IMR-90 (cell line): ENCODE measurements around the gene TRAPPC2B. TPM values are rescaled to one million over a fixed set of nuclear protein-coding genes. Genes with fewer than 3 reads are reported as not detected.
A peak's percentile ranks its signal among the peaks of the same experiment; 100 is the strongest.

ENCODE experiments used
- ATAC-seq: fragments of 200-7000 bp; cut with Tn5 transposase; 2 replicates; pipeline ENCODE4 v1.9.1; 2020; ENCODE audit warnings: low read depth, mild to moderate bottlenecking, moderate library complexity
- BruUV-seq: library from RNA; stranded (reverse); fragments of 400-500 nt; replicated peaks from 2 replicates; lab custom pipeline; 2021; lab: Mats Ljungman, UMichigan
- CTCF ChIA-PET: fragments of 300-600 bp; formaldehyde crosslinking; extraction: SDS; loops from one replicate; lab custom pipeline; 2021; ENCODE audit warnings: antibody characterized with exemption; lab: Yijun Ruan, JAX
- POLR2A ChIA-PET: fragments of 300-600 bp; sonication (Branson Sonifier 250); formaldehyde crosslinking; loops from one replicate; lab custom pipeline; 2022; ENCODE audit warnings: antibody characterized with exemption; ENCODE audit not compliant: unreplicated experiment; lab: Charles Lee
- DNase-seq: peaks from one replicate; pipeline ENCODE4 v3.0.0; 2013
- H2AFZ ChIP-seq: replicated peaks from 2 replicates; pipeline ENCODE3; 2013; ENCODE audit warnings: low read length, mild to moderate bottlenecking; ENCODE audit not compliant: poor library complexity
- H2AK5ac ChIP-seq: 2 replicates; pipeline ENCODE4 v1.6.1; 2013; ENCODE audit warnings: low read depth, low read length, inconsistent platforms
- H2AK9ac ChIP-seq: replicated peaks from 2 replicates; pipeline ENCODE3; 2013; ENCODE audit warnings: mild to moderate bottlenecking, low read depth, low read length, moderate library complexity; ENCODE audit not compliant: poor library complexity
- H2BK120ac ChIP-seq: 2 replicates; pipeline ENCODE4 v1.6.1; 2013; ENCODE audit warnings: low read depth, low read length, inconsistent platforms
- H2BK15ac ChIP-seq: 3 replicates; pipeline ENCODE4 v1.6.1; 2013; ENCODE audit warnings: low read depth, low read length, inconsistent platforms
- H2BK20ac ChIP-seq: 2 replicates; pipeline ENCODE4 v1.6.1; 2013; ENCODE audit warnings: low read depth, mild to moderate bottlenecking, inconsistent platforms, low read length, moderate library complexity
- H2BK5ac ChIP-seq: 2 replicates; pipeline ENCODE4 v1.6.1; 2013; ENCODE audit warnings: mild to moderate bottlenecking, low read depth, low read length, inconsistent platforms; ENCODE audit not compliant: poor library complexity, severe bottlenecking
- H3K14ac ChIP-seq: replicated peaks from 2 replicates; pipeline ENCODE4 v1.6.1; 2013; ENCODE audit warnings: low read depth, low read length, inconsistent platforms
- H3K18ac ChIP-seq: 2 replicates; pipeline ENCODE4 v1.6.1; 2013; ENCODE audit warnings: low read depth, low read length, control low read depth
- H3K23ac ChIP-seq: 2 replicates; pipeline ENCODE4 v1.6.1; 2013; ENCODE audit warnings: low read depth, low read length, inconsistent platforms
- H3K27ac ChIP-seq: 2 replicates; pipeline ENCODE4 v1.5.1; 2013; ENCODE audit warnings: mild to moderate bottlenecking, control low read depth, low read length; ENCODE audit not compliant: insufficient read depth
- H3K27me3 ChIP-seq: 2 replicates; pipeline ENCODE4 v1.6.1; 2013; ENCODE audit warnings: low read length; ENCODE audit not compliant: control insufficient read depth, insufficient read depth
- H3K36me3 ChIP-seq: 2 replicates; pipeline ENCODE4 v1.6.1; 2013; ENCODE audit warnings: low read length, mixed read lengths; ENCODE audit not compliant: control insufficient read depth, insufficient read depth
- H3K4ac ChIP-seq: 2 replicates; pipeline ENCODE4 v1.6.1; 2013; ENCODE audit warnings: low read depth, low read length, inconsistent platforms
- H3K4me1 ChIP-seq: 2 replicates; pipeline ENCODE4 v1.6.1; 2013; ENCODE audit warnings: low read length, mixed read lengths; ENCODE audit not compliant: control insufficient read depth, insufficient read depth
- H3K4me2 ChIP-seq: 2 replicates; pipeline ENCODE4 v1.6.1; 2013; ENCODE audit warnings: low read depth, mild to moderate bottlenecking, control low read depth, low read length, moderate library complexity
- H3K4me3 ChIP-seq: 2 replicates; pipeline ENCODE4 v1.5.1; 2013; ENCODE audit warnings: low read depth, mild to moderate bottlenecking, control low read depth, low read length, moderate library complexity; ENCODE audit not compliant: insufficient read depth
- H3K56ac ChIP-seq: 2 replicates; pipeline ENCODE4 v1.6.1; 2013; ENCODE audit warnings: low read length, inconsistent platforms; ENCODE audit not compliant: insufficient read depth; ENCODE audit errors: extremely low read depth
- H3K79me1 ChIP-seq, 2 experiments: 2 replicates each; pipeline ENCODE4 v1.6.1; 2013; ENCODE audit warnings: low read length in 2 of 2, inconsistent platforms in 1 of 2, low read depth in 1 of 2
- H3K9ac ChIP-seq: 2 replicates; pipeline ENCODE4 v1.6.1; 2013; ENCODE audit warnings: low read depth, low read length, control low read depth
- H3K9me1 ChIP-seq: 2 replicates; pipeline ENCODE4 v1.6.1; 2013; ENCODE audit warnings: low read length, inconsistent platforms; ENCODE audit not compliant: insufficient read depth
- H3K9me3 ChIP-seq: 2 replicates; pipeline ENCODE4 v1.6.1; 2013; ENCODE audit warnings: low read length; ENCODE audit not compliant: control insufficient read depth, insufficient read depth
- H4K20me1 ChIP-seq: 2 replicates; pipeline ENCODE4 v1.6.1; 2013; ENCODE audit warnings: low read length, inconsistent platforms; ENCODE audit not compliant: insufficient read depth
- H4K5ac ChIP-seq: 2 replicates; pipeline ENCODE4 v1.6.1; 2013; ENCODE audit warnings: mild to moderate bottlenecking, low read depth, low read length, control low read depth
- H4K8ac ChIP-seq, 2 experiments: 2 replicates each; pipeline ENCODE4 v1.6.1; 2013; ENCODE audit warnings: low read depth in 2 of 2, low read length in 2 of 2, control low read depth in 1 of 2, inconsistent platforms in 1 of 2
- H4K91ac ChIP-seq: 2 replicates; pipeline ENCODE4 v1.6.1; 2013; ENCODE audit warnings: low read depth, low read length, inconsistent platforms; ENCODE audit not compliant: insufficient read depth
- BHLHE40 ChIP-seq: fragments of 150-350 bp; IDR thresholded peaks from 2 replicates; pipeline ENCODE4 v1.6.1; 2016; ENCODE audit warnings: mild to moderate bottlenecking, low read depth, low read length
- CTCF ChIP-seq: conservative IDR thresholded peaks from 2 replicates; pipeline ENCODE4 v1.5.1; 2012; ENCODE audit warnings: mild to moderate bottlenecking, low read depth, low read length, improper control_type of control experiment
- FOS ChIP-seq: fragments of 150-350 bp; IDR thresholded peaks from 2 replicates; pipeline ENCODE4 v1.6.1; 2016; ENCODE audit warnings: low read depth, low read length
- MAZ ChIP-seq: IDR thresholded peaks from 2 replicates; pipeline ENCODE4 v1.6.1; 2012; ENCODE audit warnings: low read depth, mild to moderate bottlenecking, low read length, improper control_type of control experiment, moderate library complexity, borderline replicate concordance
- NFE2L2 ChIP-seq: fragments of 150-350 bp; IDR thresholded peaks from 2 replicates; pipeline ENCODE4 v1.6.1; 2016; ENCODE audit warnings: low read depth, mild to moderate bottlenecking, low read length
- SMC3 ChIP-seq: fragments of 150-350 bp; IDR thresholded peaks from 2 replicates; pipeline ENCODE4 v1.6.1; 2016; ENCODE audit warnings: low read depth, mild to moderate bottlenecking, antibody characterized with exemption, low read length, moderate library complexity
- USF2 ChIP-seq: fragments of 150-350 bp; IDR thresholded peaks from 2 replicates; pipeline ENCODE4 v1.6.1; 2017; ENCODE audit warnings: mild to moderate bottlenecking, antibody characterized with exemption, low read length, low read depth
- WGBS, 2 experiments: methylation state at CpG; one replicate each; pipeline versions ENCODE4 v1.1.5 to v1.1.7; 2013; ENCODE audit warnings: missing lambda C conversion rate in 2 of 2; ENCODE audit not compliant: insufficient read length in 1 of 2; ENCODE audit errors: extremely low coverage in 2 of 2; 5-methylcytosine and 5-hydroxymethylcytosine counted together
- dilution Hi-C: fragments of 300-500 bp; cut with HindIII; formaldehyde crosslinking; loops from one replicate; pipeline ENCODE4 v1.14.3; 2018; ENCODE audit warnings: low sequenced_read_pairs; ENCODE audit not compliant: unreplicated experiment
- in situ Hi-C: fragments of 300-500 bp; cut with MboI; formaldehyde crosslinking; loops from 3 replicates; pipeline ENCODE4 v1.14.3; 2019; ENCODE audit warnings: low sequenced_read_pairs, inconsistent platforms, mixed read lengths
- intact Hi-C: fragments of 100-400 bp; cut with micrococcal nuclease; formaldehyde crosslinking; loops from 2 replicates; pipeline ENCODE4 v1.10.0; 2022
- polyA plus RNA-seq, 3 experiments: library from polyadenylated mRNA; depleted of rRNA; stranded (reverse); fragments of >200 nt; gene quantifications; 2 replicates each; pipeline ENCODE4 v1.2.3, GENCODE V29; 2012; ENCODE audit warnings: low replicate concordance in 1 of 3
- total RNA-seq: library from RNA; depleted of rRNA; stranded (reverse); fragments of >200 nt; gene quantifications from 2 replicates; pipeline ENCODE4 v1.2.3, GENCODE V29; 2012

The TRAPPC2B gene
- total and polyA plus RNA-seq, 2 of the 4 experiments (the other 2 are of a cell fraction) = 14.9 to 20.4 TPM

- Histone ChIP-seq H3K23ac (peak overlapping the region; percentile 88; the same call in 1 of the 2 replicates), H2BK20ac (no peak overlapping the region), H3K9ac (peak overlapping the region; percentile 96), H4K8ac (peak overlapping the region; percentile 48 to 88; a peak in 2 of 4 replicates), H3K36me3 (peaks cover 32% of the 10 kb centered on the region), H3K4me3 (peak overlapping the region; percentile 85), H2AK9ac (peak overlapping the region; percentile 47), H3K4ac (peak overlapping the region; percentile 62; the same call in 1 of the 2 replicates), H3K4me1 (peaks cover 4% of the 10 kb centered on the region; the same call in 1 of the 2 replicates), H2BK120ac (no peak overlapping the region), H3K9me3 (no peaks in the 10 kb centered on the region), H2BK5ac (no peak overlapping the region), H3K79me1 (peaks cover 16 to 54% of the 10 kb centered on the region in 2 experiments; a peak in 3 of 4 replicates), H3K27ac (peak overlapping the region; percentile 75), H2BK15ac (no peak overlapping the region), H4K20me1 (0 out of 2 replicates have a peak, but pooled peaks cover 10% of the 10 kb centered on the region), H3K9me1 (peaks cover 15% of the 10 kb centered on the region), H4K5ac (peak overlapping the region; percentile 60; the same call in 1 of the 2 replicates), H3K4me2 (peak overlapping the region; percentile 87), H2AK5ac (peak overlapping the region; percentile 62), H3K56ac (no peak overlapping the region), H2AFZ (peak overlapping the region; percentile 95), H4K91ac (no peak overlapping the region), H3K27me3 (no peaks in the 10 kb centered on the region), H3K18ac (no peak overlapping the region), H3K14ac (no peak overlapping the region; the same call in 1 of the 2 replicates)
- in situ Hi-C loops (no loop called here), dilution Hi-C loops (no loop called here), intact Hi-C loops (no loop called here)
- 33% methylated on average over 1 of the region's 7 CpGs; no CpG with 5 or more reads in 1 of the 2 experiments for WGBS, 2 experiments
- ChIA-PET CTCF (no interaction called here), POLR2A (no interaction called here)
- BruUV-seq = no TSS peak
- TF ChIP-seq NFE2L2 = no peak
- no peak for TF ChIP-seq MAZ
- TF ChIP-seq BHLHE40 = no peak
- 0 out of 2 replicates have a peak, but pooled peaks have one; percentile 10 for TF ChIP-seq CTCF
- no peak for TF ChIP-seq USF2
- no peak for TF ChIP-seq SMC3
- no peak for TF ChIP-seq FOS
- DNase-seq = peak; percentile 4
- no peak; the same call in 1 of the 2 replicates for ATAC-seq
These were observed 11.5 kb upstream of the TRAPPC2B start for GRCh38 chr19:57351867-57352266.
